ENCODE results near the gene DYNC1I1.

Gene DYNC1I1

DNA sequence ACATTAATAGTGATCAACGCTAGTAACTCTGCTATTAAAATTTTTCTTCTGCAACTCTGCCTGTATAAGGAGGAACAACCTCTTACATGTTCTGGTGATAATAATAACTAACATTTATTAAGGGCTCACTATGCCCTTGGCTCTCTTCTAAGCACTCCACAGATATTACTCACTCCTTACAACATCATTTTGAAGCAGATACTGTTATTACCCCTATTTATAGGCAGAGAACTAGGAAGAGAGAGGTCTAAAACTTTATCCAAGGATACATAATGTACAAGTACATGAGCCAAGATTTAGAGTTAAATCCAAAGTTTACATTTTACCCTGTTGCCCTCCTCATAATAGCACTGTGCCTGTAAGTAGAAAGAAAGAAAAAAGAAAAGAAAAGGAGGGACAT, 205.6 kb downstream of the DYNC1I1 start:
- no peak overlapping the region for H3K4me3 ChIP-seq (ENCODE audit: low read length)

DNA sequence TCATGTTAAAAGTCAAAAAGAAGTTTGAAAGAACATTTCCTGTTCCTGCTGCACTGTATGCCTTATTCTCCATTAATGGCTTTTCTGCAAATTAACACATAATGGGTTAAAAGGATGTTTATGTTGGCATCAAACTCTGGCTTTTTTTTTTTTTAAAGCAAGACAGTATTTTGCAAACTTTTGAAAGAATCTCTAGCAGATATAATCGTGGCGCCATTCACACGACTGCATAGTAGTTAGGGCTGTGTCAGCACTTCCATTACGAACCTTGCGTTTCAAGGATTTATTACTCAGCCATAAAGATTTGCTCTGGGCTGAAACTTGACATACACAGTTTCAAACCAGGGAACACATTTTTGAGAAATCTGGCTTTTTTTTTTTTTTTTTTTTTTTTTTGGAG, 207.8 kb downstream of the DYNC1I1 start:
- Histone ChIP-seq H2AFZ (ENCODE audit: low read depth, low read length) (no peak overlapping the region), H3K4me1 (ENCODE audit: insufficient read depth, low read length) (no peaks in the 10 kb centered on the region), H3K27me3 (ENCODE audit: insufficient read depth, low read length) (no peaks in the 10 kb centered on the region), H3K36me3 (ENCODE audit: insufficient read depth, low read length) (no peaks in the 10 kb centered on the region), H3K9me3 (ENCODE audit: low read length) (no peaks in the 10 kb centered on the region), H3K4me3 (ENCODE audit: low read length) (no peak overlapping the region)

More for the DNA sequence above, 205.6 kb downstream of the DYNC1I1 start:
- Histone ChIP-seq H2AFZ (ENCODE audit: low read depth, low read length) (no peak overlapping the region), H3K36me3 (ENCODE audit: insufficient read depth, low read length) (no peaks in the 10 kb centered on the region), H3K27me3 (ENCODE audit: insufficient read depth, low read length) (no peaks in the 10 kb centered on the region), H3K9me3 (ENCODE audit: low read length) (no peaks in the 10 kb centered on the region), H3K4me1 (ENCODE audit: insufficient read depth, low read length) (no peaks in the 10 kb centered on the region)

DNA sequence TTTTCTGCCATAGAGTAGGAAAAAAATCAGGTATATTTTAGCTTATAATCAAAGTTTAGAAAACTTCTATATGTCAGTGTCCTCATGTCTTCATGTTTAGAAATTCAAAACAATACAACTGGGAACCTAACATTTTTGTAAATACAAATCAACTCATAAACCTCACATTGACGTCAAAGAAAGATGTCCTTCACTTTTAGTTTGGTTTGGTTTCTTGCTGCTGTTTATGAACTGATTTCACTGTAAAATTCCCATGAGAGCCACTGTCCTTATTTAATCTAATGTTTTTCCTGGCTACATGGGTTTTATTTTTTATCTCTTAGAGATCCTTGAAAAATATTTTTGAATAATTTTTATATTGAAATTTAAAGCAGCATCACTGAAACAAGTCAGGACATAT, 208.4 kb downstream of the DYNC1I1 start:
- no peaks in the 10 kb centered on the region for H3K36me3 ChIP-seq (ENCODE audit: insufficient read depth, low read length)
- no peak overlapping the region for H2AFZ ChIP-seq (ENCODE audit: low read depth, low read length)
- no peaks in the 10 kb centered on the region for H3K4me1 ChIP-seq (ENCODE audit: insufficient read depth, low read length)
- no peak overlapping the region for H3K4me3 ChIP-seq (ENCODE audit: low read length)
- H3K9me3 ChIP-seq (ENCODE audit: low read length), result no peaks in the 10 kb centered on the region
- H3K27me3 ChIP-seq (ENCODE audit: insufficient read depth, low read length), result no peaks in the 10 kb centered on the region

DNA sequence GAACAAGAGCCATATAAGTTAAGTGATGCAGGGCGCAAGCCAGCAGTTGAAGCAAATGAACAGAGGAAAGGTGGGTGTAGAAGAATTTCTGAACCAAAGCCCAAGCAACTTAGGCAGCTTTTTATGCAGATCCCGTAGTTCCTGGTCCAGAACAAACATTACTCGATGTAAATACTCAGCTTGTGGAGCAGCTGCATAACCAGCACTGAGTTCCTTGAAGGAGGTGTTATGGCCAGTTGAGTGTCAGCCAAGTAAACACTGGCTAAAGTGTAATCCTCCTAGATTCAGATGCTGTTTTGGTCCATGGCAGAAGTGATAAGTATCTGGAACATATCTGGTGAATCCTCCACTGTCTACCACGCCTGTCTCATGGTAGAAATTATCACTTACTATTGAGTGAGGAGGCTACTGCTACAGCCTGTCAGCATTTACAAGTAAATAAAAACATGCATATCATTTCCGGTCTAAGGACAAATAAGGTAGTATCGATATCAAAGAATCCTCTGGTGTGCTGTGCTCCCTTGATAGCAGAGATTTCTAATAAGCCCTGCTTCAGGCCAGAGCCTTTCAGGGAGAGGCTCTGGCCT, 213.9 kb downstream of the DYNC1I1 start:
- H3K4me1 ChIP-seq (ENCODE audit: insufficient read depth, low read length), result no peaks in the 10 kb centered on the region
- H3K36me3 ChIP-seq (ENCODE audit: insufficient read depth, low read length), result no peaks in the 10 kb centered on the region
- H3K27me3 ChIP-seq (ENCODE audit: insufficient read depth, low read length), result peaks cover 4% of the 10 kb centered on the region
- H3K4me3 ChIP-seq (ENCODE audit: low read length), result no peak overlapping the region
- no peak overlapping the region for H2AFZ ChIP-seq (ENCODE audit: low read depth, low read length)
- no peaks in the 10 kb centered on the region for H3K9me3 ChIP-seq (ENCODE audit: low read length)

DNA sequence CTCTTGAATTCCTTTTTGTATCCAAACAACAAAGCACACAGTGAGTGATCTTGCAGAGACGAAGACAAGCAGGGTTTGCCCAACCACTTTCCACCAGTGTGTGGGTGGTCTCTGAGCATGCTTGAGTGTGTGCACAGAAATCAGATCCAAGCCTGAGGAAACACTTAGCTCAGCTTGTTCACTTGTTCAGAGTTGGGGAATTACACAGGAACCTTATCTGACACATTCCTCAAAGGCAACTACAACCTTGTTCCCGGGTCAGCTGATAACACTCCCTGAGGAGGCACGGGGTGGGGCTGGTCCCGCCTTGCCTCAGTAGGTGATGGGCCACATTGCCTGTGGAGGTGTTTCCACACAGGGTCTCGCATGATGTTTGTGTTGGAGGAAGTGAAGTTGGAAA, 216.9 kb downstream of the DYNC1I1 start:
- H3K36me3 ChIP-seq (ENCODE audit: insufficient read depth, low read length), result no peaks in the 10 kb centered on the region
- H3K27me3 ChIP-seq (ENCODE audit: insufficient read depth, low read length), result peaks cover 4% of the 10 kb centered on the region
- no peaks in the 10 kb centered on the region for H3K9me3 ChIP-seq (ENCODE audit: low read length)
- H2AFZ ChIP-seq (ENCODE audit: low read depth, low read length), result no peak overlapping the region
- no peak overlapping the region for H3K4me3 ChIP-seq (ENCODE audit: low read length)
- H3K4me1 ChIP-seq (ENCODE audit: insufficient read depth, low read length), result no peaks in the 10 kb centered on the region

DNA sequence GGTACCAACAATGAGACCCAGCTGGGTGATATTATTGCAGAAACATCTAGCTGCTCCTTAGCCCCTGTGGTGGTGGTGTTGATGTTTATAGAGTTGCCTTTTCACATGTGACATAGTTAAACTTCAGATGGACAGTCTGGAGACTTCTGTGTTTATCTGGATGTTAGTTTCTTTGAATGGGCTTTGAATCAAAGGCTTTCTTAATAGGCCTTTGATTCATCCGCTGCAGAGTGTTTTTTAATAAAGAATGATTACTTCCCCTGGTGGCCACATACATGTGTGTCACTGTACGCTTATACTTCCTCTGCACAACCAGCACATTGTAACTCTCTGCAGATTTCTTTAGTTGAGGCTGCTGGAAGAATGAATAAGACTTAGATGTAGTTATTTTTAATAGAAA, 221.0 kb downstream of the DYNC1I1 start:
- Histone ChIP-seq H3K27me3 (ENCODE audit: insufficient read depth, low read length) (peaks cover 4% of the 10 kb centered on the region), H3K36me3 (ENCODE audit: insufficient read depth, low read length) (no peaks in the 10 kb centered on the region), H3K4me3 (ENCODE audit: low read length) (no peak overlapping the region), H3K4me1 (ENCODE audit: insufficient read depth, low read length) (no peaks in the 10 kb centered on the region), H3K9me3 (ENCODE audit: low read length) (no peaks in the 10 kb centered on the region), H2AFZ (ENCODE audit: low read depth, low read length) (no peak overlapping the region)

DNA sequence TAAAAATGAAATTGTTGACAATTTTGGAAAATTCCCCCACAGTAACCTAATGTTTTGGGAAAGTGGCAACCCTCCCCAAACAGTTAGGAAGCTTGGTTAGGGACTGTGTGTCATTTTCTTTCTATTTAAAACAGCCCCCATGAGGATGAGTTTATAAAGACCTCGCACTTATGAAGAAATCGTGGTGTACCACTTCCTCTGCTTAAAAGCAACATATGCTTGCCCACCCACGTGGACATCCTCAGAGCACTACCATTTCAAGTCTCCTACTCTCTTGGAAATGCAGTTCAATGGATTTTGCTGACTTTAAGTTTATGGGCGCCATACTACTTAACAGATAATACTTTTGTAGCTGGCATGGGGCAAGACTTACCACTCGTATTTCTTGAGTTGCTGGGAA, 223.8 kb downstream of the DYNC1I1 start:
- no peaks in the 10 kb centered on the region for H3K9me3 ChIP-seq (ENCODE audit: low read length)
- H2AFZ ChIP-seq (ENCODE audit: low read depth, low read length), result no peak overlapping the region
- H3K36me3 ChIP-seq (ENCODE audit: insufficient read depth, low read length), result no peaks in the 10 kb centered on the region
- H3K27me3 ChIP-seq (ENCODE audit: insufficient read depth, low read length), result no peaks in the 10 kb centered on the region
- H3K4me1 ChIP-seq (ENCODE audit: insufficient read depth, low read length), result no peaks in the 10 kb centered on the region
- H3K4me3 ChIP-seq (ENCODE audit: low read length), result no peak overlapping the region

DNA sequence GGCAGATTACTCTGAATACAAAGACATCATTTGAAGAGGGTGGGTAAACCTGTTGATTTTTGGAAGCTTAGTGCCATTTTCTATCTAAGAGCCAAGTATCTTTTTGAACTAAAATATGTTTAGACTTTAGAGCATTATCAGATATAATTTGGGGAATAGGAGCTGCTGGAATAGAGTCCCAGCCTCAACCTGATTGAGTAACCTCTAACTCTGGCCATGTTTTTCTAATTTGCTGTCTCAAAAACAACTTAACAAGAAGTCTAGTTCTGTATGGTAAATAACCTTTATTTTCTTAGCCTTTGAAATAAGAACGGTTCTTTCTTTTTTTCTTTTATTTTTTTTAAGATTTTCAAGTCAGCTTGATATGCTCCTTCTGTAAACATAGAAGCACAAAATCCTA, 224.5 kb downstream of the DYNC1I1 start:
- Histone ChIP-seq H2AFZ (ENCODE audit: low read depth, low read length) (no peak overlapping the region), H3K27me3 (ENCODE audit: insufficient read depth, low read length) (no peaks in the 10 kb centered on the region), H3K9me3 (ENCODE audit: low read length) (no peaks in the 10 kb centered on the region), H3K4me3 (ENCODE audit: low read length) (no peak overlapping the region), H3K36me3 (ENCODE audit: insufficient read depth, low read length) (no peaks in the 10 kb centered on the region), H3K4me1 (ENCODE audit: insufficient read depth, low read length) (no peaks in the 10 kb centered on the region)

DNA sequence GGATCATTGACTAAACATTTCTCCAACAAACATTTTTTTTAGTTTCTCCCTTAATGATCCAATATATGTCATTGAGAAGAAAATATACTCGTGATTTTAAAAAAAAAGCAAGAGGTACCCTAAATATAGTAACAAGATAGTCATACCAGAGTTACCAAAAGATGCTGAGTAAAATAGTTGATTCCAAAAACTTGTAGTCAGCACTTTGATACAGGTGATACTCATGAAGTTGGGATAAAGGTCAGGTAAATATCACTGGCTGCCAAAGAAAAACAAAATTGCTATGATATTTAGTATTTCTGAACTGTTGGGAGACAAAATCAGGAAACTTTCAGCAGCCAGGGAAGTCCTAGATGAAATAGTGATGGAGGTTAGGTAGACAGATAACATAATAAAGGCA, 225.3 kb downstream of the DYNC1I1 start:
- H3K4me3 ChIP-seq (ENCODE audit: low read length), result no peak overlapping the region
- H2AFZ ChIP-seq (ENCODE audit: low read depth, low read length), result no peak overlapping the region
- H3K4me1 ChIP-seq (ENCODE audit: insufficient read depth, low read length), result no peaks in the 10 kb centered on the region
- no peaks in the 10 kb centered on the region for H3K27me3 ChIP-seq (ENCODE audit: insufficient read depth, low read length)
- no peaks in the 10 kb centered on the region for H3K9me3 ChIP-seq (ENCODE audit: low read length)
- H3K36me3 ChIP-seq (ENCODE audit: insufficient read depth, low read length), result no peaks in the 10 kb centered on the region

DNA sequence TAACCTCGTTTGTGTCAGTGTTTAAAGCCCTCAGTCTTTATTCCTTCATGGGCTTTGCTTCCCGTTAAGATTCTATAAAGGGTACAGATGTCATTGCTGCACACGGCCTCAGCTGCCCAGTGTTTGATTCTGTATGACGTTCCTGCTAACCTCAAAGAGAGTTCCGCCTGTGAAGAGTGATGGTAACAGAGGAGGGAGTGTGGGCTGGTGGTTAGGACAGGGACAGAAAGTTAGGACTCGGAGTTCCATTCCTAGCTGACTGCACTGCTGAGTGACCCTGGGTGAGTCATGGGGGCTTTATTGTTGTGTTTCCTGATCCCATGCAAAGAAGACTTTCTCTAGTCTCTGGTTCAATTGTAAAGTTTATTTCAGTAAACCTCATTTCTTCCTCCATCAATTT, 227.1 kb downstream of the DYNC1I1 start:
- no peaks in the 10 kb centered on the region for H3K9me3 ChIP-seq (ENCODE audit: low read length)
- no peaks in the 10 kb centered on the region for H3K27me3 ChIP-seq (ENCODE audit: insufficient read depth, low read length)
- H3K36me3 ChIP-seq (ENCODE audit: insufficient read depth, low read length), result no peaks in the 10 kb centered on the region
- no peak overlapping the region for H3K4me3 ChIP-seq (ENCODE audit: low read length)
- no peaks in the 10 kb centered on the region for H3K4me1 ChIP-seq (ENCODE audit: insufficient read depth, low read length)
- no peak overlapping the region for H2AFZ ChIP-seq (ENCODE audit: low read depth, low read length)

DNA sequence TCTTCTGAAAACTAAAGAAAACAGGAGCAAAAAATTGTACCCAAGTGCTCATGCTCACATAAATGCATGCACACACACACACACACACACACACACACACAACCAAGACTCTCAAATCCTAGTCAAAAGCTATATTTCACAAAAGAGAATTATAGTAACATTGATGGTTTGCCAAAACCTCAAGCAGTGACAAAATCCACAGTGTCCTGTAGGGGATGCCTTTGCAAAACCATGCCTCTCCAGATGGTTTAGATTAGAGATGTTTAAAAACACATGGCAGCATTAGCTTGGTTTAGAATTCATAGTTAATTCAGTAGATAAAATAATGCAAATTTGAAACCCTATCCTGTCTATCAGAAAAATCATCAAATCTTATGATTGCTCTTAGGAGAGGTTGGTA, 232.2 kb downstream of the DYNC1I1 start:
- H3K27me3 ChIP-seq (ENCODE audit: insufficient read depth, low read length), result no peaks in the 10 kb centered on the region
- no peaks in the 10 kb centered on the region for H3K9me3 ChIP-seq (ENCODE audit: low read length)
- no peak overlapping the region for H2AFZ ChIP-seq (ENCODE audit: low read depth, low read length)
- no peaks in the 10 kb centered on the region for H3K36me3 ChIP-seq (ENCODE audit: insufficient read depth, low read length)
- no peak overlapping the region for H3K4me3 ChIP-seq (ENCODE audit: low read length)
- no peaks in the 10 kb centered on the region for H3K4me1 ChIP-seq (ENCODE audit: insufficient read depth, low read length)

DNA sequence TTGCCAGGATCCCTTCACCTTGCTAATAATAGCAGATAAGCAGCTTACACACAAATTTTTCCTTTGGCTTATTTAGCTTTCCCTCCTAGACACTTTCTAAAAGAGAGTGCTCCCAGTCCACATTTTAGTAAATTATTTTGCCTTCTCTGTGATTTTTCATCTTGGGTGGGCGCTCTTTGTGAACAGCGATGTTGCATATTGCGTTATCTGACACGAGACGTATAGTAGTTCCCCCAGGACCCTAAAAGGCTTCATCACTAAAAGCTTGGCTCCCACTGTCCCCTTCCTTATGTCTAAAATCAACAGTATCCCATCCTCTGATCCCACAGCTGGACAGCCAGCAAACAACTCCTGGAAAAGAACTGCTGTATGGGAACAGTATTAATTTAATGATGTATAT, 232.9 kb downstream of the DYNC1I1 start:
- Histone ChIP-seq H3K4me3 (ENCODE audit: low read length) (no peak overlapping the region), H3K36me3 (ENCODE audit: insufficient read depth, low read length) (no peaks in the 10 kb centered on the region), H2AFZ (ENCODE audit: low read depth, low read length) (no peak overlapping the region), H3K9me3 (ENCODE audit: low read length) (no peaks in the 10 kb centered on the region), H3K27me3 (ENCODE audit: insufficient read depth, low read length) (peaks cover 2% of the 10 kb centered on the region), H3K4me1 (ENCODE audit: insufficient read depth, low read length) (no peaks in the 10 kb centered on the region)

DNA sequence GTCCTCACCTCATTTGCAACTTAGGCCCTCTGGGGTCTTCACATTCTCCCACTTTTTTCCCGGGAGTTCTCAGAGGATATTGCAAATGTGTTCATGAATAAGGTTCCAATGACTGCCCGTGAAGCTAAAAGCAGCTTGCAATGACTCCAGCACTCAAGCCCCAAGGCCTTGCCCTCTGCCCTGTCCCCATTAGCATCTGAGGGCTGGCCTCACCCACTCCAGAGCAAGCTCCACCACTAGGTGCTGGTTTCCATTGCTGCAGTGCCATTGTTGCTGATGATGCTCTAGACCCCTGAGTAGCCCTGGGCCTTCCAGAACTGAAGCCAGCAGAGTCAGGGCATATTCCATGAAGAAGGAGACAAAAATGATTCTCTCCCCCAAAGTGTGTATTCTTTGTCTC, 236.8 kb downstream of the DYNC1I1 start:
- H3K4me3 ChIP-seq (ENCODE audit: low read length), result no peak overlapping the region
- no peaks in the 10 kb centered on the region for H3K9me3 ChIP-seq (ENCODE audit: low read length)
- H3K36me3 ChIP-seq (ENCODE audit: insufficient read depth, low read length), result no peaks in the 10 kb centered on the region
- no peaks in the 10 kb centered on the region for H3K4me1 ChIP-seq (ENCODE audit: insufficient read depth, low read length)
- H3K27me3 ChIP-seq (ENCODE audit: insufficient read depth, low read length), result peaks cover 2% of the 10 kb centered on the region
- no peak overlapping the region for H2AFZ ChIP-seq (ENCODE audit: low read depth, low read length)

DNA sequence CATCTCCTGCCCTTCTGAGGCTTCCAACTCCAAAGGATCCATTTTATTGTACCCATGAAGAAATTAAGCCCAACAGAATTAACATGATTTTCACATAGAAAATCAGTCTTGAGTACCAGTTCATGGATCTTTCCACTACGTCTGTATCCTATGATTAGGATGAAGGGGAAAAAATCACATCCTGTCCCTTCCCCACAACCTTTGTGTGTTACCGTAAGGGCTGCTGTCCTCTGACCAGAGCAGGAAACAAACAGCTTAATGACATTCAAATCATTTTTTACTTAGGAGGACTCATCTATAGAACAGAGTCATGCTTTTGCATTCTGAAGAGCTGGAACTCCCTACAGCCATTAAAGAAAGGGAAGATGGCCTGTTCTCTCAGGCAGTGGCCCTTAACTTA, 241.5 kb downstream of the DYNC1I1 start:
- Histone ChIP-seq H3K27me3 (ENCODE audit: insufficient read depth, low read length) (peaks cover 2% of the 10 kb centered on the region), H3K36me3 (ENCODE audit: insufficient read depth, low read length) (no peaks in the 10 kb centered on the region), H3K9me3 (ENCODE audit: low read length) (no peaks in the 10 kb centered on the region), H3K4me3 (ENCODE audit: low read length) (no peak overlapping the region), H2AFZ (ENCODE audit: low read depth, low read length) (no peak overlapping the region), H3K4me1 (ENCODE audit: insufficient read depth, low read length) (no peaks in the 10 kb centered on the region)
